ENCODE data around the gene PALB2.
A peak's percentile ranks its signal among the peaks of the same experiment; 100 is the strongest.

Gene PALB2

GRCh38 chr16:23640931-23641765 lies at the start of gene PALB2, which contains the start of gene DCTN5:
PALB2 (minus strand) TSS chr16:23641310; CDS start chr16:23641157, 153 bp downstream.
DCTN5 (plus strand) TSS chr16:23641466; CDS start chr16:23641543, 77 bp downstream.
- Histone ChIP-seq H3K36me3 (ENCODE audit: insufficient read depth, low read length) (peaks cover 31% of the 10 kb centered on the region), H3K27me3 (ENCODE audit: insufficient read depth, low read length) (no peaks in the 10 kb centered on the region), H3K9me3 (ENCODE audit: low read length) (no peaks in the 10 kb centered on the region), H2AFZ (ENCODE audit: low read depth, low read length) (peak within 1 kb of the TSS; percentile 87), H3K4me1 (ENCODE audit: insufficient read depth, low read length) (peaks cover 19% of the 10 kb centered on the region), H3K4me3 (ENCODE audit: low read length) (peak within 1 kb of the TSS; percentile 88)

GRCh38 chr16:23689442-23690187 lies 48.5 kb upstream of the PALB2 start:
- Histone ChIP-seq H3K27me3 (ENCODE audit: insufficient read depth, low read length) (no peaks in the 10 kb centered on the region), H3K4me3 (ENCODE audit: low read length) (no peak overlapping the region), H3K36me3 (ENCODE audit: insufficient read depth, low read length) (peaks cover 58% of the 10 kb centered on the region), H3K9me3 (ENCODE audit: low read length) (no peaks in the 10 kb centered on the region), H2AFZ (ENCODE audit: low read depth, low read length) (no peak overlapping the region), H3K4me1 (ENCODE audit: insufficient read depth, low read length) (no peaks in the 10 kb centered on the region)

- Histone ChIP-seq H3K27me3 (ENCODE audit: insufficient read depth, low read length) (no peaks in the 10 kb centered on the region), H3K9me3 (ENCODE audit: low read length) (no peaks in the 10 kb centered on the region), H3K4me3 (ENCODE audit: low read length) (no peak overlapping the region), H2AFZ (ENCODE audit: low read depth, low read length) (no peak overlapping the region), H3K36me3 (ENCODE audit: insufficient read depth, low read length) (peaks cover 76% of the 10 kb centered on the region), H3K4me1 (ENCODE audit: insufficient read depth, low read length) (no peaks in the 10 kb centered on the region)
Observed at GRCh38 chr16:23687034-23687808, 46.1 kb upstream of the PALB2 start.

GRCh38 chr16:23683487-23683886 lies 42.4 kb upstream of the PALB2 start:
- H3K27me3 ChIP-seq (ENCODE audit: insufficient read depth, low read length) = no peaks in the 10 kb centered on the region
- no peak overlapping the region for H3K4me3 ChIP-seq (ENCODE audit: low read length)
- no peaks in the 10 kb centered on the region for H3K9me3 ChIP-seq (ENCODE audit: low read length)
- H3K36me3 ChIP-seq (ENCODE audit: insufficient read depth, low read length) = peaks cover 71% of the 10 kb centered on the region
- peaks cover 30% of the 10 kb centered on the region for H3K4me1 ChIP-seq (ENCODE audit: insufficient read depth, low read length)
- no peak overlapping the region for H2AFZ ChIP-seq (ENCODE audit: low read depth, low read length)

GRCh38 chr16:23682181-23682580 lies 41.1 kb upstream of the PALB2 start:
- Histone ChIP-seq H3K4me1 (ENCODE audit: insufficient read depth, low read length) (peaks cover 33% of the 10 kb centered on the region), H3K4me3 (ENCODE audit: low read length) (no peak overlapping the region), H3K36me3 (ENCODE audit: insufficient read depth, low read length) (peaks cover 58% of the 10 kb centered on the region), H2AFZ (ENCODE audit: low read depth, low read length) (no peak overlapping the region), H3K27me3 (ENCODE audit: insufficient read depth, low read length) (no peaks in the 10 kb centered on the region), H3K9me3 (ENCODE audit: low read length) (no peaks in the 10 kb centered on the region)

- Histone ChIP-seq H3K27me3 (ENCODE audit: insufficient read depth, low read length) (no peaks in the 10 kb centered on the region), H3K4me1 (ENCODE audit: insufficient read depth, low read length) (peaks cover 33% of the 10 kb centered on the region), H2AFZ (ENCODE audit: low read depth, low read length) (no peak overlapping the region), H3K36me3 (ENCODE audit: insufficient read depth, low read length) (peaks cover 44% of the 10 kb centered on the region), H3K4me3 (ENCODE audit: low read length) (peak overlapping the region; percentile 64), H3K9me3 (ENCODE audit: low read length) (no peaks in the 10 kb centered on the region)
Observed at GRCh38 chr16:23679986-23680336, 38.9 kb upstream of the PALB2 start.

- H3K9me3 ChIP-seq (ENCODE audit: low read length) = no peaks in the 10 kb centered on the region
- H3K4me1 ChIP-seq (ENCODE audit: insufficient read depth, low read length) = peaks cover 33% of the 10 kb centered on the region
- no peaks in the 10 kb centered on the region for H3K27me3 ChIP-seq (ENCODE audit: insufficient read depth, low read length)
- peaks cover 45% of the 10 kb centered on the region for H3K36me3 ChIP-seq (ENCODE audit: insufficient read depth, low read length)
- H2AFZ ChIP-seq (ENCODE audit: low read depth, low read length) = no peak overlapping the region
- H3K4me3 ChIP-seq (ENCODE audit: low read length) = peak overlapping the region; percentile 64
Observed at GRCh38 chr16:23679274-23679985, 38.3 kb upstream of the PALB2 start.

GRCh38 chr16:23678430-23679273 lies 37.5 kb upstream of the PALB2 start, which contains the start of gene PLK1:
PLK1 (plus strand) TSS chr16:23678889; CDS start chr16:23678933, 44 bp downstream.
- Histone ChIP-seq H3K4me3 (ENCODE audit: low read length) (peak within 1 kb of the TSS; percentile 64), H3K27me3 (ENCODE audit: insufficient read depth, low read length) (no peaks in the 10 kb centered on the region), H3K36me3 (ENCODE audit: insufficient read depth, low read length) (peaks cover 45% of the 10 kb centered on the region), H2AFZ (ENCODE audit: low read depth, low read length) (no peak within 1 kb of the TSS), H3K9me3 (ENCODE audit: low read length) (no peaks in the 10 kb centered on the region), H3K4me1 (ENCODE audit: insufficient read depth, low read length) (peaks cover 33% of the 10 kb centered on the region)

- Histone ChIP-seq H3K27me3 (ENCODE audit: insufficient read depth, low read length) (no peaks in the 10 kb centered on the region), H3K4me1 (ENCODE audit: insufficient read depth, low read length) (peaks cover 33% of the 10 kb centered on the region), H3K9me3 (ENCODE audit: low read length) (no peaks in the 10 kb centered on the region), H2AFZ (ENCODE audit: low read depth, low read length) (no peak overlapping the region), H3K4me3 (ENCODE audit: low read length) (no peak overlapping the region), H3K36me3 (ENCODE audit: insufficient read depth, low read length) (peaks cover 42% of the 10 kb centered on the region)
Observed at GRCh38 chr16:23676924-23677480, 35.9 kb upstream of the PALB2 start.

GRCh38 chr16:23673971-23674614 lies 33.0 kb upstream of the PALB2 start:
- no peak overlapping the region for H2AFZ ChIP-seq (ENCODE audit: low read depth, low read length)
- peaks cover 47% of the 10 kb centered on the region for H3K36me3 ChIP-seq (ENCODE audit: insufficient read depth, low read length)
- no peak overlapping the region for H3K4me3 ChIP-seq (ENCODE audit: low read length)

GRCh38 chr16:23670137-23670776 lies 29.1 kb upstream of the PALB2 start:
- peaks cover 85% of the 10 kb centered on the region for H3K36me3 ChIP-seq (ENCODE audit: insufficient read depth, low read length)
- H2AFZ ChIP-seq (ENCODE audit: low read depth, low read length) = no peak overlapping the region
- no peak overlapping the region for H3K4me3 ChIP-seq (ENCODE audit: low read length)
- no peaks in the 10 kb centered on the region for H3K9me3 ChIP-seq (ENCODE audit: low read length)
- H3K4me1 ChIP-seq (ENCODE audit: insufficient read depth, low read length) = no peaks in the 10 kb centered on the region
- no peaks in the 10 kb centered on the region for H3K27me3 ChIP-seq (ENCODE audit: insufficient read depth, low read length)

More at GRCh38 chr16:23673971-23674614, 33.0 kb upstream of the PALB2 start:
- no peaks in the 10 kb centered on the region for H3K27me3 ChIP-seq (ENCODE audit: insufficient read depth, low read length)
- H3K4me1 ChIP-seq (ENCODE audit: insufficient read depth, low read length) = peaks cover 7% of the 10 kb centered on the region
- H3K9me3 ChIP-seq (ENCODE audit: low read length) = no peaks in the 10 kb centered on the region
